ENCODE measurements around the gene ZNF366. TPM values are rescaled to one million over a fixed set of nuclear protein-coding genes. Genes with fewer than 3 reads are reported as not detected.

Gene ZNF366
- total RNA-seq, 2 donors from 2014 or later: not detected

DNA sequence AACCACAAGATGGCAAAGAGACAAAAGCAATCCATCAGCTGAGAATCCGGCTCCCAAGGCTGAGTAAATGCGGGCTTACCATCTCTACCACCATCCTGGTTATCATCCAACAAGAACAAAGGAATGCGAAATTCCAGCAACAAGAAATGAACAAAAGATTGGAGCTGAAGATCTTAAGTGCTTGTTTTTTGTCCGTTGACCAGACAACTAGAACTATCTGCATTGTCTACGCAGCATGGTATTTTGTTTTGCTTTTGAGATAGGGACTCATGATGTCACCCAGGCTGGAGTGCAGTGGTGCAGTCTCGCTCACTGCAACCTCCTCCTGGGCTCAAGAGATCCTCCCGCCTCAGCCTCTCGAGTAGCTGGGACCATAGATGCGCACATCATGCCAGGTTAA, 88.9 kb downstream of the ZNF366 start:
- no peaks in the 10 kb centered on the region for H3K4me1 Mint-ChIP-seq
- no peak for DNase-seq
- H3K9me3 Mint-ChIP-seq: no peaks in the 10 kb centered on the region
- peaks cover 6% of the 10 kb centered on the region for H3K27me3 Mint-ChIP-seq (ENCODE audit: insufficient read depth)
- H3K27me3 ChIP-seq (ENCODE audit: control insufficient read depth, insufficient read depth, low read length, poor library complexity, severe bottlenecking): no peaks in the 10 kb centered on the region
- no peak overlapping the region for H3K27ac Mint-ChIP-seq
- TF ChIP-seq, protein P1, sequence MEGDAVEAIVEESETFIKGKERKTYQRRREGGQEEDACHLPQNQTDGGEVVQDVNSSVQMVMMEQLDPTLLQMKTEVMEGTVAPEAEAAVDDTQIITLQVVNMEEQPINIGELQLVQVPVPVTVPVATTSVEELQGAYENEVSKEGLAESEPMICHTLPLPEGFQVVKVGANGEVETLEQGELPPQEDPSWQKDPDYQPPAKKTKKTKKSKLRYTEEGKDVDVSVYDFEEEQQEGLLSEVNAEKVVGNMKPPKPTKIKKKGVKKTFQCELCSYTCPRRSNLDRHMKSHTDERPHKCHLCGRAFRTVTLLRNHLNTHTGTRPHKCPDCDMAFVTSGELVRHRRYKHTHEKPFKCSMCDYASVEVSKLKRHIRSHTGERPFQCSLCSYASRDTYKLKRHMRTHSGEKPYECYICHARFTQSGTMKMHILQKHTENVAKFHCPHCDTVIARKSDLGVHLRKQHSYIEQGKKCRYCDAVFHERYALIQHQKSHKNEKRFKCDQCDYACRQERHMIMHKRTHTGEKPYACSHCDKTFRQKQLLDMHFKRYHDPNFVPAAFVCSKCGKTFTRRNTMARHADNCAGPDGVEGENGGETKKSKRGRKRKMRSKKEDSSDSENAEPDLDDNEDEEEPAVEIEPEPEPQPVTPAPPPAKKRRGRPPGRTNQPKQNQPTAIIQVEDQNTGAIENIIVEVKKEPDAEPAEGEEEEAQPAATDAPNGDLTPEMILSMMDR (conservative IDR thresholded peaks at IDR 0.05): no peak
- no peak overlapping the region for H3K4me3 ChIP-seq (ENCODE audit: low read length)
- H3K36me3 ChIP-seq (ENCODE audit: control insufficient read depth, insufficient read depth, low read length): no peaks in the 10 kb centered on the region
- 87 to 91% methylated on average over 8 to 9 of the region's 9 CpGs for WGBS, 2 experiments (ENCODE audit: insufficient coverage in 1 of 2, insufficient read length in 1 of 2)
- no peaks in the 10 kb centered on the region for H3K4me1 ChIP-seq (ENCODE audit: control insufficient read depth, insufficient read depth, low read length)
- H3K27ac ChIP-seq (ENCODE audit: low read depth, low read length): no peak overlapping the region
- no peak overlapping the region for H3K4me3 Mint-ChIP-seq
- no peaks in the 10 kb centered on the region for H3K36me3 Mint-ChIP-seq (ENCODE audit: low read depth)
- no peaks in the 10 kb centered on the region for H3K9me3 ChIP-seq (ENCODE audit: control insufficient read depth, low read length)
- no peak overlapping the region for H3K9ac ChIP-seq (ENCODE audit: extremely low read depth, low read length, poor library complexity, severe bottlenecking)

DNA sequence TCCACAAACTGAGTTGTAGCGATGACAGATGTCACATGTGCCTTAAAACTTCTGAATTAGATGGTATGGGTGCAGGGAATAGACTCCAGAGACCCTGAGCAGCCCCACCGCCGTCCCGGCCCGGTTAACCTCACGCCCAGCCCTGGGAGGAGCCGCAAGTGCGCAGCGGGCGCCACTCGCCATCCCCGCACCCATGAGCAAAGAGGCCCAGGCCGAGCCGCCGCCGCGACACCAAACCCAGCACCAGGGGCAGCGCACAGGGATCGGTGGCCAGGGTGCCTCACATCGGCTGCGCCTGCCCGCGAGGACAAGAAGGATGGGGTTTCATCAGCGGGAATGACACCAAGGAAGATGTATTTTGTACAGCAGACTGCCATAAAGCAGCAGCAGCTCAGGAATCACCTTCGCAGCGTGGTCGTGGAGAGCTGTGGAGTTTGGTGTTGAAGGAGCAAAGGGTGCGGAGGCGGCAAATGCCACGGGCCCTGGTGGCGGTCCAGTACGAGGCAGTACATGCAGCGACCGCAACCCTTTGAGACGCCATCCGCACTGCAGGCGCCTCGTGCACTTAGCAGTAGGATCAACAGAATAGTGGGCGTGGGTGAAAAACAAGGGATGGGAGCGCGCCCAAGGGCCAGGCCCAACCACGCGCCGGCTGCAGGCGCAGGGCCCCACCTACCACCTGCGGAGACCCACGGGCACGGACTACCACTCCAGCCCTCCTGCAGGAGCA, 89.7 kb downstream of the ZNF366 start:
- Mint-ChIP-seq H3K4me1 (no peaks in the 10 kb centered on the region), H3K4me3 (no peak overlapping the region), H3K27me3 (ENCODE audit: insufficient read depth) (peaks cover 6% of the 10 kb centered on the region), H3K27ac (no peak overlapping the region), H3K9me3 (no peaks in the 10 kb centered on the region), H3K36me3 (ENCODE audit: low read depth) (no peaks in the 10 kb centered on the region)
- no peak for DNase-seq
- H3K36me3 ChIP-seq (ENCODE audit: control insufficient read depth, insufficient read depth, low read length): no peaks in the 10 kb centered on the region
- no peaks in the 10 kb centered on the region for H3K4me1 ChIP-seq (ENCODE audit: control insufficient read depth, insufficient read depth, low read length)
- H3K27me3 ChIP-seq (ENCODE audit: control insufficient read depth, insufficient read depth, low read length, poor library complexity, severe bottlenecking): no peaks in the 10 kb centered on the region
- WGBS, 2 experiments (ENCODE audit: insufficient coverage in 1 of 2, insufficient read length in 1 of 2): 96 to 99% methylated on average over 26 to 48 of the region's 48 CpGs
- H3K4me3 ChIP-seq (ENCODE audit: low read length): no peak overlapping the region
- H3K9ac ChIP-seq (ENCODE audit: extremely low read depth, low read length, poor library complexity, severe bottlenecking): no peak overlapping the region
- no peaks in the 10 kb centered on the region for H3K9me3 ChIP-seq (ENCODE audit: control insufficient read depth, low read length)
- no peak overlapping the region for H3K27ac ChIP-seq (ENCODE audit: low read depth, low read length)
- TF ChIP-seq, protein P1 (conservative IDR thresholded peaks at IDR 0.05): no peak

DNA sequence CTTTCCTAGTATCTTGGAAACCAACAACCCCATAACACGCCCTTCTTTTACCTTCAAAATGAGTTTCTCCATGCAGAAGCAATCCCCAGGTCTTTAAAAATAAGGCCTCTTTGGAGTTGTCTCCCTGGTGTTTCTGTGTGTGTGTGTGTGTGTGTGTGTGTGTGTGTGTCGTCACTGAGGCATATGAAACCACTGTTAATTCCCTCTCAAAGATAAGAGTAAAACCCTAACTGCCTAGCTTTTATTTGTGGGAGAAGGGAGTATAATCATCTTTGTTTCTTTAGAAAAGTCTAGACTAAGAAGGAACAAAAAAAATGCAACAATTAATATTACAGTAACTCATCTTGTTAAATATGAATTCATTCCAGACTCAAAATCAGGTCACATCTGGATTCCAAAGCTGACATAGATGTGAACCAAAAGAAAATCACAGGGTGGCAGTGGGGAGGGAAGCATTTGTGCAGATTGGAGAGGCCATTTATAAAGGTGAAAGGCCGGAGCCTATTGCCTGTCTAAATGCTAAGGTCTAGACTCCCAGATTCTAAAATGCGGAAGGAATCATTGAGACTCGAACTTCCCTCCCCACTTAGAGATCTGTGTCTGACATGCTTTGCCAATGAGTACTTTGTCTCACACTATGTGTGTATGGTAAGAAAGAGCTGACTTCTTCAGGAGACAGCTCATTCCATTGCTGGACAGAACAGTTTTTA, 91.4 kb downstream of the ZNF366 start:
- DNase-seq: no peak
- Mint-ChIP-seq H3K27me3 (ENCODE audit: insufficient read depth) (peaks cover 9% of the 10 kb centered on the region), H3K9me3 (no peaks in the 10 kb centered on the region), H3K27ac (no peak overlapping the region), H3K4me1 (no peaks in the 10 kb centered on the region), H3K4me3 (no peak overlapping the region), H3K36me3 (ENCODE audit: low read depth) (no peaks in the 10 kb centered on the region)
- H3K27ac ChIP-seq (ENCODE audit: low read depth, low read length): no peak overlapping the region
- H3K27me3 ChIP-seq (ENCODE audit: control insufficient read depth, insufficient read depth, low read length, poor library complexity, severe bottlenecking): no peaks in the 10 kb centered on the region
- H3K9ac ChIP-seq (ENCODE audit: extremely low read depth, low read length, poor library complexity, severe bottlenecking): no peak overlapping the region
- H3K9me3 ChIP-seq (ENCODE audit: control insufficient read depth, low read length): no peaks in the 10 kb centered on the region
- no peaks in the 10 kb centered on the region for H3K36me3 ChIP-seq (ENCODE audit: control insufficient read depth, insufficient read depth, low read length)
- WGBS, 2 experiments (ENCODE audit: insufficient coverage in 1 of 2, insufficient read length in 1 of 2): 90 to 100% methylated on average over 2 to 5 of the region's 5 CpGs
- no peak overlapping the region for H3K4me3 ChIP-seq (ENCODE audit: low read length)
- TF ChIP-seq, protein P1 (conservative IDR thresholded peaks at IDR 0.05): no peak
- peaks cover 4% of the 10 kb centered on the region for H3K4me1 ChIP-seq (ENCODE audit: control insufficient read depth, insufficient read depth, low read length)

All from endodermal cell (in vitro differentiated cells).